GM12878 (cell line): ENCODE measurements around the gene FAM78A. TPM values are rescaled to one million over a fixed set of nuclear protein-coding genes. Genes with fewer than 3 reads are reported as not detected.
A peak's percentile ranks its signal among the peaks of the same experiment; 100 is the strongest.

ENCODE experiments used
- ATAC-seq: fragments of 200-7000 bp; cut with Tn5 transposase; 3 replicates; pipeline ENCODE4 v1.9.1; 2020; ENCODE audit warnings: mild to moderate bottlenecking, moderate library complexity
- BruUV-seq: library from RNA; stranded (reverse); fragments of 400-500 nt; replicated peaks from 2 replicates; lab custom pipeline; 2021; lab: Mats Ljungman, UMichigan
- CTCF ChIA-PET: fragments of 300-600 bp; sonication (Branson Sonifier 250); formaldehyde crosslinking; extraction: SDS; loops from one replicate; lab custom pipeline; 2021; ENCODE audit warnings: inconsistent platforms; lab: Yijun Ruan, JAX
- POLR2A ChIA-PET: fragments of 350-600 bp; formaldehyde crosslinking; extraction: SDS; loops from one replicate; lab custom pipeline; 2021; ENCODE audit warnings: inconsistent platforms; lab: Charles Lee
- RAD21 ChIA-PET: fragments of 300-600 bp; sonication (Branson Sonifier 250); formaldehyde crosslinking; loops from one replicate; lab custom pipeline; 2023; ENCODE audit warnings: antibody characterized with exemption; ENCODE audit not compliant: unreplicated experiment; lab: Charles Lee
- SMC1A ChIA-PET: fragments of 300-600 bp; sonication (Branson Sonifier 250); formaldehyde crosslinking; loops from one replicate; lab custom pipeline; 2023; ENCODE audit not compliant: unreplicated experiment, uncharacterized antibody; lab: Charles Lee
- DNase-seq: peaks from one replicate; pipeline ENCODE4 v3.0.0-alpha.2; 2011; ENCODE audit warnings: low read depth, low spot score
- FAIRE-seq: peaks from 3 replicates; lab custom pipeline; 2011; peaks lifted over from hg19 to GRCh38; lab: Jason Lieb, UNC
- H2AFZ ChIP-seq: 2 replicates; pipeline ENCODE4 v1.6.0; 2011; ENCODE audit warnings: low read depth, low read length, control low read depth; ENCODE audit not compliant: control insufficient read depth
- H3K27ac ChIP-seq: 2 replicates; pipeline ENCODE4 v1.5.1; 2011; ENCODE audit warnings: control low read depth; ENCODE audit not compliant: control insufficient read depth, insufficient read depth
- H3K27me3 ChIP-seq, 2 experiments: replicated peaks in 1 of 2; 2 replicates each; pipeline versions ENCODE4 v1.6.0 to v1.6.1; 2011; ENCODE audit warnings: low read length in 1 of 2; ENCODE audit not compliant: control insufficient read depth in 2 of 2, insufficient read depth in 2 of 2
- H3K36me3 ChIP-seq, 2 experiments: 2 replicates each; pipeline ENCODE4 v1.5.1; 2011; ENCODE audit warnings: low read length in 1 of 2; ENCODE audit not compliant: control insufficient read depth in 2 of 2, insufficient read depth in 2 of 2
- H3K4me1 ChIP-seq: 2 replicates; pipeline ENCODE4 v1.6.1; 2011; ENCODE audit warnings: mild to moderate bottlenecking, low read length, moderate library complexity, mixed read lengths; ENCODE audit not compliant: control insufficient read depth, insufficient read depth
- H3K4me2 ChIP-seq: 2 replicates; pipeline ENCODE4 v1.6.0; 2011; ENCODE audit warnings: control low read depth; ENCODE audit not compliant: control insufficient read depth, insufficient read depth
- H3K4me3 ChIP-seq: fragments of 200-600 bp; sonication (generic); 2 replicates; pipeline ENCODE4 v1.5.1; 2016
- H3K79me2 ChIP-seq: 2 replicates; pipeline ENCODE4 v1.6.0; 2011; ENCODE audit warnings: low read length; ENCODE audit not compliant: control insufficient read depth, insufficient read depth
- H3K9ac ChIP-seq: 2 replicates; pipeline ENCODE4 v1.8.0; 2011; ENCODE audit warnings: low read length, control low read depth, mixed read lengths; ENCODE audit not compliant: control insufficient read depth, insufficient read depth
- H3K9me3 ChIP-seq: replicated peaks from 3 replicates; pipeline ENCODE4 v1.5.1; 2011; ENCODE audit warnings: mild to moderate bottlenecking, low read length; ENCODE audit not compliant: control insufficient read depth, insufficient read depth
- H4K20me1 ChIP-seq: 2 replicates; pipeline ENCODE4 v1.6.0; 2011; ENCODE audit not compliant: control insufficient read depth, insufficient read depth
- BACH1 ChIP-seq: fragments of 450-650 bp; IDR thresholded peaks from 2 replicates; pipeline ENCODE4 v1.6.1; 2017; ENCODE audit warnings: mild to moderate bottlenecking, borderline replicate concordance
- BRCA1 ChIP-seq: IDR thresholded peaks from 2 replicates; pipeline ENCODE4 v1.6.1; 2011; ENCODE audit warnings: low read depth, low read length, improper control_type of control experiment
- CEBPB ChIP-seq, 2 experiments: fragments of 150-350 bp in 1 of 2; IDR thresholded peaks; 2 replicates each; pipeline ENCODE4 v1.6.1; 2012 to 2014; ENCODE audit warnings: low read depth in 2 of 2, low read length in 2 of 2, borderline replicate concordance in 1 of 2, inconsistent platforms in 1 of 2
- IRF4 ChIP-seq: IDR thresholded peaks from 2 replicates; pipeline ENCODE4 v1.6.1; 2011; ENCODE audit warnings: low read depth, low read length
- JUNB ChIP-seq: IDR thresholded peaks from 2 replicates; pipeline ENCODE4 v1.6.1; 2016; ENCODE audit warnings: antibody characterized with exemption, mild to moderate bottlenecking
- NR2C2 ChIP-seq: IDR thresholded peaks from 2 replicates; pipeline ENCODE4 v1.6.1; 2011; ENCODE audit warnings: borderline replicate concordance, low read depth; ENCODE audit not compliant: control insufficient read depth, insufficient read length
- PAX8 ChIP-seq: fragments of 450-650 bp; IDR thresholded peaks from 2 replicates; pipeline ENCODE4 v1.6.1; 2017; ENCODE audit warnings: mild to moderate bottlenecking, moderate library complexity
- POU2F2 ChIP-seq: IDR thresholded peaks from 3 replicates; pipeline ENCODE4 v1.6.1; 2011; ENCODE audit warnings: low read depth, mild to moderate bottlenecking, low read length, borderline replicate concordance
- RAD21 ChIP-seq: IDR thresholded peaks from 2 replicates; pipeline ENCODE4 v1.6.1; 2011; ENCODE audit warnings: mild to moderate bottlenecking, low read depth, low read length, moderate library complexity; ENCODE audit not compliant: insufficient read depth
- RAD51 ChIP-seq: fragments of 450-650 bp; IDR thresholded peaks from 2 replicates; pipeline ENCODE4 v1.6.1; 2016; ENCODE audit warnings: moderate library complexity, mild to moderate bottlenecking, inconsistent platforms
- RB1 ChIP-seq: fragments of 450-650 bp; formaldehyde crosslinking; IDR thresholded peaks from 2 replicates; pipeline ENCODE4 v1.6.1; 2017; ENCODE audit warnings: mild to moderate bottlenecking, borderline replicate concordance
- SIX5 ChIP-seq: IDR thresholded peaks from 2 replicates; pipeline ENCODE4 v1.6.1; 2011; ENCODE audit warnings: mild to moderate bottlenecking, low read depth, low read length, moderate library complexity; ENCODE audit not compliant: severe bottlenecking
- SUZ12 ChIP-seq: fragments of 200-600 bp; sonication (generic); IDR thresholded peaks from one replicate; pipeline ENCODE4 v1.6.1; 2018; ENCODE audit warnings: antibody characterized with exemption, mild to moderate bottlenecking; ENCODE audit not compliant: unreplicated experiment
- TCF3 ChIP-seq: IDR thresholded peaks from 2 replicates; pipeline ENCODE4 v1.6.1; 2012; ENCODE audit warnings: low read depth, mild to moderate bottlenecking, low read length, borderline replicate concordance; ENCODE audit not compliant: insufficient read depth
- ZNF622 ChIP-seq: fragments of 450-650 bp; IDR thresholded peaks from 2 replicates; pipeline ENCODE4 v1.6.1; 2017; ENCODE audit warnings: mild to moderate bottlenecking, inconsistent platforms
- WGBS: methylation state at CpG from one replicate; pipeline ENCODE4 v1.1.6; 2016; ENCODE audit warnings: low lambda C conversion rate; ENCODE audit not compliant: insufficient replicate concordance, insufficient coverage; ENCODE audit errors: missing lambda C conversion rate; 5-methylcytosine and 5-hydroxymethylcytosine counted together
- in situ Hi-C: fragments of 300-500 bp; cut with MboI; formaldehyde crosslinking; loops from 9 replicates; pipeline ENCODE4 v1.14.3; 2018; ENCODE audit warnings: mixed read lengths
- intact Hi-C: fragments of 100-400 bp; cut with micrococcal nuclease; formaldehyde crosslinking; loops from one replicate; pipeline ENCODE4 v1.14.2; 2022; ENCODE audit not compliant: unreplicated experiment
- polyA plus RNA-seq, 11 experiments: library from polyadenylated mRNA; depleted of rRNA in 4 of 11; unstranded in 6 of 11; stranded (reverse) in 5 of 11; fragments of >200 nt; fragmentation: Nextera tagmentation in 4 of 11; fragmentation: Illumina TruSeq in 1 of 11; extraction: Ambion mirVana in 4 of 11; extraction: Trizol in 1 of 11; gene quantifications; 1 replicate in 1 of 11; 2 replicates in 10 of 11; pipeline versions ENCODE4 v1.2.1 to v1.2.3, GENCODE V29; 2011 to 2016; ENCODE audit warnings: inconsistent platforms in 2 of 11, missing spikeins in 2 of 11, low read depth in 1 of 11
- total RNA-seq, 4 experiments: library from RNA; depleted of rRNA in 3 of 4; stranded (reverse); fragments of >200 nt in 3 of 4; fragmentation: Illumina TruSeq in 1 of 4; extraction: Trizol in 1 of 4; gene quantifications; 2 replicates each; pipeline versions ENCODE4 v1.2.1 to v1.2.3, GENCODE V29; 2013 to 2021
- TF ChIP-seq, protein P1 (sequence below): fragments of 450-650 bp; IDR thresholded peaks from 2 replicates; pipeline ENCODE4 v1.6.1; 2016; ENCODE audit warnings: mild to moderate bottlenecking, moderate library complexity, borderline replicate concordance
- TF ChIP-seq, protein P2 (sequence below): fragments of 450-650 bp; IDR thresholded peaks from 2 replicates; pipeline ENCODE4 v1.6.1; 2018; ENCODE audit warnings: borderline replicate concordance, mild to moderate bottlenecking; ENCODE audit not compliant: partially characterized antibody

Gene FAM78A
- total and polyA plus RNA-seq, 10 of the 15 experiments (the other 5 are each of a cell fraction or from before 2014, with no cell fraction given) = 0.18 to 32.5 (median 12.2) TPM

DNA sequence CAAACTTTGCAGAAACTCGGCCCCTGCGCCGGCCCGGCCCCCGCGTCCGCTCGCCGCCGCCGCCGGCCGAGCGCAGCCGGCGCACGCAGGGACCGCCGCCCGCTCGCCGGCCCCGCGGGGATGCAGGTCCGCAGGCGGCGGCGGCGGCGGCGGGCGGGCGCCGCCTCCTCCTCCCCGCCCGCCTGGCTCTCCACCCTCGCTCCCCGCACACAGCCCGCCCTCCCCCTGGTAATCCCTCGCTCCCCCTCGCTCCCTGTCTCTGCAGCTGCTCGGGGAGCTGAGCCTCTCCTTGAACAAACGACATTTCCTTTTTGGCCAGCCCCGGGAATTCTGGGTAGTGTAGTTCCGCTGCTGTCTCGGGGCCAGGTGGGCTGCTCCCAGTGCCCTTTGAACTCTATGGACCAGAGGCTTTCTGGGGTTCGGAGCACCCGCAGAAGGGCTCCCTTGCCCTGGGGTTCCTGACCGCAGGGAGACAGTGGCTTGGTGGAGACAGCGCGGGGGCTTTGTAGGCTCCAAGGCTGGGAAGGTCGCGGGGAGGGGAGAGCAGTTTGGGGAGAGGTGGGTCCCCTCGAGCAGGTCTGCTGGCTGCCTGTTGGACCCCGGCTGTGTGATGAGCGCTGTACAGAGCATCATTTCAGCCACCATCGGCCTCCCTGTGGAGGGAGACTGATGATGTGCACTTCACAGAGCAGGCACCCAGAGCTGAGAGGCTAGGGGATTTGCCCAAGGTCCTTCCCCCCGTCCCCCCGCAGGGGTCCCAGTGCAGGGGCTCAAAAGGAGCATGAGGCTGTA, 1.8 kb upstream of the FAM78A start:
- no peak overlapping the region for H3K27ac ChIP-seq
- peaks cover 9% of the 10 kb centered on the region; the same call in 1 of the 2 replicates for H3K4me1 ChIP-seq
- ATAC-seq (peak; percentile 37), DNase-seq (no peak), FAIRE-seq (peak; percentile 62)
- H3K27me3 ChIP-seq = peaks cover 5 to 6% of the 10 kb centered on the region in 2 experiments; a peak in 3 of 4 replicates
- BruUV-seq = no TSS peak
- in situ Hi-C loops (no loop called here), intact Hi-C loops (no loop called here)
- 24% methylated on average over 22 of the region's 59 CpGs for WGBS
- no peaks in the 10 kb centered on the region for H3K9me3 ChIP-seq
- RAD21 ChIA-PET = interaction anchor here (1.2 to 1.6 kb wide), 3 partner anchors 29 to 97 kb away, joined by 4 to 5 read pairs (median 5); no protein-coding TSS in a partner anchor
- H3K36me3 ChIP-seq = no peaks in the 10 kb centered on the region
- POLR2A ChIA-PET = interaction anchor here (0.6 to 1.4 kb wide), 5 partner anchors 8 to 119 kb away, joined by 3 to 6 read pairs (median 3); no protein-coding TSS in a partner anchor
- H4K20me1 ChIP-seq = no peaks in the 10 kb centered on the region
- H3K79me2 ChIP-seq = peaks cover 41% of the 10 kb centered on the region
- no peak overlapping the region for H3K9ac ChIP-seq
- peak overlapping the region; percentile 99; the same call in 1 of the 2 replicates for H3K4me3 ChIP-seq
- H2AFZ ChIP-seq = peak overlapping the region; percentile 40
- SMC1A ChIA-PET = interaction anchor here (1.1 to 1.5 kb wide), 3 partner anchors 15 to 98 kb away, joined by 3 read pairs; no protein-coding TSS in a partner anchor
- CTCF ChIA-PET = interaction anchor here (0.8 to 2.4 kb wide), 4 partner anchors 22 to 99 kb away, joined by 3 to 10 read pairs (median 8); no protein-coding TSS in a partner anchor
- peak overlapping the region; percentile 77; the same call in 1 of the 2 replicates for H3K4me2 ChIP-seq
- TF ChIP-seq BACH1 = no peak
- TF ChIP-seq JUNB = no peak
- TF ChIP-seq RAD51 = no peak
- TF ChIP-seq POU2F2 = no peak
- no peak for TF ChIP-seq BRCA1
- TF ChIP-seq, protein P1, sequence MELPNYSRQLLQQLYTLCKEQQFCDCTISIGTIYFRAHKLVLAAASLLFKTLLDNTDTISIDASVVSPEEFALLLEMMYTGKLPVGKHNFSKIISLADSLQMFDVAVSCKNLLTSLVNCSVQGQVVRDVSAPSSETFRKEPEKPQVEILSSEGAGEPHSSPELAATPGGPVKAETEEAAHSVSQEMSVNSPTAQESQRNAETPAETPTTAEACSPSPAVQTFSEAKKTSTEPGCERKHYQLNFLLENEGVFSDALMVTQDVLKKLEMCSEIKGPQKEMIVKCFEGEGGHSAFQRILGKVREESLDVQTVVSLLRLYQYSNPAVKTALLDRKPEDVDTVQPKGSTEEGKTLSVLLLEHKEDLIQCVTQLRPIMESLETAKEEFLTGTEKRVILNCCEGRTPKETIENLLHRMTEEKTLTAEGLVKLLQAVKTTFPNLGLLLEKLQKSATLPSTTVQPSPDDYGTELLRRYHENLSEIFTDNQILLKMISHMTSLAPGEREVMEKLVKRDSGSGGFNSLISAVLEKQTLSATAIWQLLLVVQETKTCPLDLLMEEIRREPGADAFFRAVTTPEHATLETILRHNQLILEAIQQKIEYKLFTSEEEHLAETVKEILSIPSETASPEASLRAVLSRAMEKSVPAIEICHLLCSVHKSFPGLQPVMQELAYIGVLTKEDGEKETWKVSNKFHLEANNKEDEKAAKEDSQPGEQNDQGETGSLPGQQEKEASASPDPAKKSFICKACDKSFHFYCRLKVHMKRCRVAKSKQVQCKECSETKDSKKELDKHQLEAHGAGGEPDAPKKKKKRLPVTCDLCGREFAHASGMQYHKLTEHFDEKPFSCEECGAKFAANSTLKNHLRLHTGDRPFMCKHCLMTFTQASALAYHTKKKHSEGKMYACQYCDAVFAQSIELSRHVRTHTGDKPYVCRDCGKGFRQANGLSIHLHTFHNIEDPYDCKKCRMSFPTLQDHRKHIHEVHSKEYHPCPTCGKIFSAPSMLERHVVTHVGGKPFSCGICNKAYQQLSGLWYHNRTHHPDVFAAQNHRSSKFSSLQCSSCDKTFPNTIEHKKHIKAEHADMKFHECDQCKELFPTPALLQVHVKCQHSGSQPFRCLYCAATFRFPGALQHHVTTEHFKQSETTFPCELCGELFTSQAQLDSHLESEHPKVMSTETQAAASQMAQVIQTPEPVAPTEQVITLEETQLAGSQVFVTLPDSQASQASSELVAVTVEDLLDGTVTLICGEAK = peak; percentile 72; the same call in 1 of the 2 replicates
- TF ChIP-seq CEBPB (IDR thresholded peaks at IDR 0.05; ENCODE audit: borderline replicate concordance in 1 of 2, low read depth in 2 of 2, low read length in 2 of 2) = no peak
- TF ChIP-seq, protein P2, sequence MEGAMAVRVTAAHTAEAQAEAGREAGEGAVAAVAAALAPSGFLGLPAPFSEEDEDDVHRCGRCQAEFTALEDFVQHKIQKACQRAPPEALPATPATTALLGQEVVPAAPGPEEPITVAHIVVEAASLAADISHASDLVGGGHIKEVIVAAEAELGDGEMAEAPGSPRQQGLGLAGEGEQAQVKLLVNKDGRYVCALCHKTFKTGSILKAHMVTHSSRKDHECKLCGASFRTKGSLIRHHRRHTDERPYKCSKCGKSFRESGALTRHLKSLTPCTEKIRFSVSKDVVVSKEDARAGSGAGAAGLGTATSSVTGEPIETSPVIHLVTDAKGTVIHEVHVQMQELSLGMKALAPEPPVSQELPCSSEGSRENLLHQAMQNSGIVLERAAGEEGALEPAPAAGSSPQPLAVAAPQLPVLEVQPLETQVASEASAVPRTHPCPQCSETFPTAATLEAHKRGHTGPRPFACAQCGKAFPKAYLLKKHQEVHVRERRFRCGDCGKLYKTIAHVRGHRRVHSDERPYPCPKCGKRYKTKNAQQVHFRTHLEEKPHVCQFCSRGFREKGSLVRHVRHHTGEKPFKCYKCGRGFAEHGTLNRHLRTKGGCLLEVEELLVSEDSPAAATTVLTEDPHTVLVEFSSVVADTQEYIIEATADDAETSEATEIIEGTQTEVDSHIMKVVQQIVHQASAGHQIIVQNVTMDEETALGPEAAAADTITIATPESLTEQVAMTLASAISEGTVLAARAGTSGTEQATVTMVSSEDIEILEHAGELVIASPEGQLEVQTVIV = no peak
- TF ChIP-seq SIX5 = peak; percentile 77
- TF ChIP-seq ZNF622 = no peak
- TF ChIP-seq SUZ12 = no peak
- TF ChIP-seq IRF4 = no peak
- no peak for TF ChIP-seq RB1
- no peak for TF ChIP-seq TCF3
- no peak for TF ChIP-seq NR2C2
- TF ChIP-seq RAD21 = no peak
- no peak for TF ChIP-seq PAX8
